Activated T-cell treated with anti-CD3 and anti-CD28 coated beads for 48 hours (primary cell): ENCODE results near the gene TPK1.
"Not testable (repeated sequence)": the region's sequence is repeated elsewhere in the genome, so short reads cannot be mapped to it uniquely, and the experiment has no call there.

ENCODE experiments used
- DNase-seq: peaks from one replicate; pipeline ENCODE4 v3.0.0-alpha.2; 2020; ENCODE audit warnings: low read depth

The TPK1 gene

GRCh38 chr7:144474800-144475615 lies 360.8 kb downstream of the TPK1 start:
- no peak for DNase-seq

- no peak for DNase-seq
Measured at GRCh38 chr7:144474363-144474762, 361.5 kb downstream of the TPK1 start.

GRCh38 chr7:144473908-144474307 lies 361.9 kb downstream of the TPK1 start:
- DNase-seq = no peak

- no peak for DNase-seq
Measured at GRCh38 chr7:144470078-144470477, 365.8 kb downstream of the TPK1 start.

GRCh38 chr7:144468990-144469732 lies 366.7 kb downstream of the TPK1 start:
- no peak for DNase-seq

GRCh38 chr7:144459635-144460034 lies 376.2 kb downstream of the TPK1 start:
- no peak for DNase-seq

- no peak for DNase-seq
Measured at GRCh38 chr7:144455040-144455404, 380.8 kb downstream of the TPK1 start.

- DNase-seq = no peak
Measured at GRCh38 chr7:144454256-144455039, 381.4 kb downstream of the TPK1 start.

- DNase-seq = no peak
Measured at GRCh38 chr7:144452064-144452463, 383.8 kb downstream of the TPK1 start.

GRCh38 chr7:144445590-144445989 lies 390.3 kb downstream of the TPK1 start:
- DNase-seq = no peak

GRCh38 chr7:144439717-144440205 lies 396.1 kb downstream of the TPK1 start:
- DNase-seq = no peak

- DNase-seq = no peak
Measured at GRCh38 chr7:144438759-144439158, 397.1 kb downstream of the TPK1 start.

GRCh38 chr7:144437370-144438191 lies 398.3 kb downstream of the TPK1 start:
- DNase-seq = peak; percentile 7

GRCh38 chr7:144436500-144436899 lies 399.4 kb downstream of the TPK1 start:
- DNase-seq = no peak

GRCh38 chr7:144428431-144428830 lies 407.4 kb downstream of the TPK1 start:
- no peak for DNase-seq

- DNase-seq = not testable (repeated sequence)
Measured at GRCh38 chr7:144427539-144427938, 408.3 kb downstream of the TPK1 start.

- not testable (repeated sequence) for DNase-seq
Measured at GRCh38 chr7:144418931-144419330, 416.9 kb downstream of the TPK1 start.

GRCh38 chr7:144416341-144416740 lies 419.5 kb downstream of the TPK1 start:
- no peak for DNase-seq

GRCh38 chr7:144415858-144416257 lies 420.0 kb downstream of the TPK1 start:
- DNase-seq = no peak

- no peak for DNase-seq
Measured at GRCh38 chr7:144414815-144415214, 421.0 kb downstream of the TPK1 start.

- no peak for DNase-seq
Measured at GRCh38 chr7:144410441-144410840, 425.4 kb downstream of the TPK1 start.

- no peak for DNase-seq
Measured at GRCh38 chr7:144408121-144408520, 427.7 kb downstream of the TPK1 start.
